Stimulated activated CD8-positive, alpha-beta memory T cell treated with anti-CD3 and anti-CD28 coated beads, Interleukin-7, amount 100 ng/mL, for 1 hour (primary cell): ENCODE data around the gene PCSK5.
"Not testable (repeated sequence)": the region's sequence is repeated elsewhere in the genome, so short reads cannot be mapped to it uniquely, and the experiment has no call there.

Experiments
- DNase-seq, 2 donors: peaks; one replicate each; pipeline ENCODE4 v3.0.0-alpha.2; 2020; ENCODE audit warnings: low read depth in 2 of 2

Gene PCSK5

GRCh38 chr9:75890472-75891276, at the start of gene PCSK5:
PCSK5 (plus strand) TSS chr9:75890673; CDS start chr9:75891182, 509 bp downstream.
- peak; percentile 53 to 63 for DNase-seq

DNA sequence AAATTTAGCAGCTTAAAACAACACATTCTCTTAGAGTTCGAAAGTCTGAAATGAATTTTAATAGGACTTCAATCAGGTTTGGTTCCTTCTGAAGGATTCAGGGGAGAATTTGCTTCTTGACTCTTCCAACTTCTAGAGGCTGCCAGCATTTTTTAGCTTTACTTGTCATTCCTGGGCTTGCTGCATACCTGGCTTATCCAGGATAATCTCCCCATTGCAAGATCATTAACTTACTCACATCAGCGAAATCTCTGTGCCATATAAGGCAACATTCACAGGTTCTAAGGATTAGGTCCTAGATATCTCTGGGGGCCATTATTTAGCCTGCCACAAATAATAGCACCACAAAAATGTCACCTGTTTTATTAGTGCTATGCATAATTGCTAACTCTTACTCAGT, 46.2 kb upstream of the PCSK5 start:
- DNase-seq: no peak

GRCh38 chr9:75845806-75846205, 44.7 kb upstream of the PCSK5 start:
- DNase-seq: no peak

DNA sequence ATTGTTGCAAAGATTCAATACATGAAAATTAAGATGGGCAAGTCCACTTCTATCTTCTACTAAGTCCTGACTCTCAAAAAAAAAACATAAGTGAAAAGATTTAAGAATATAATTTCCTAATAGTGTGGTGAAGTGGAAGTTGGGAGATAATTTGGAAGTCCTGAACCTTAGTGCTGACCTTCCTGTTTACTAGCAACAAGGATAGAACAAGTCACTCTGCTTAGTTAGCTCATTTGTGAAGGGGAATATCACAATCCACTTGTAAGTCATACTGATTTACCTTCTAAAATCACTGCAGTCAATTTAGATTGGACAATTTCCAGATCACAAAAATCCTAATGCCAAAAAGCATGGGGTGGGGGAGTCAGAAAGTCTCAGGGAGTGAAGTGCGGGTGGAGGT, 43.4 kb upstream of the PCSK5 start:
- no peak for DNase-seq

GRCh38 chr9:75850459-75851200, 39.8 kb upstream of the PCSK5 start:
- DNase-seq: no peak

GRCh38 chr9:75851917-75852316, 38.6 kb upstream of the PCSK5 start:
- no peak for DNase-seq

GRCh38 chr9:75852746-75853145, 37.7 kb upstream of the PCSK5 start:
- no peak for DNase-seq

- no peak for DNase-seq
Measured at GRCh38 chr9:75855509-75855908, 35.0 kb upstream of the PCSK5 start.

- DNase-seq: no peak
Measured at GRCh38 chr9:75858497-75859092, 31.9 kb upstream of the PCSK5 start.

DNA sequence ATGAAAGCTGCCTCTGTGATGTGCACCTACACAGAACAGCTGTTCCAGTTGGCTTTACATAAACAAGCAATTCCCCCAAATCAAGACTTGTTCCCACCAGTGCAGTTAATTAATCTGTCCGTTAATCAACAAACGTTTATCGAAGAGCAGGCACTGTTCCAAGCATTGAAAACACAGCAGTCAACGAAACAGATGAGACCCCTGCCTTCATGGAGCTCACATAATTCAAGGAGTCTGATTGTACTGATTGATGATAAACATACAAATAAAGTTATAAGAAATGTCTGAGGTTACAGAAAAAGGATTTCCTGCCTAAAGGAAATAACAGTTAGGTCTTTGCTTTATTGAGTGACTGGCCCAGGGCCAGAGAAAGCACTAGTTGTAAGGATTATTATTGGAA, 26.2 kb upstream of the PCSK5 start:
- no peak for DNase-seq

- DNase-seq: no peak
Measured at GRCh38 chr9:75866273-75866871, 24.1 kb upstream of the PCSK5 start.

- DNase-seq: not testable (repeated sequence)
Measured at GRCh38 chr9:75868526-75868925, 21.9 kb upstream of the PCSK5 start.

GRCh38 chr9:75869236-75869635, 21.2 kb upstream of the PCSK5 start:
- no peak for DNase-seq

GRCh38 chr9:75870450-75870849, 20.0 kb upstream of the PCSK5 start:
- no peak for DNase-seq

- no peak for DNase-seq
Measured at GRCh38 chr9:75871624-75872023, 18.8 kb upstream of the PCSK5 start.

- no peak for DNase-seq
Measured at GRCh38 chr9:75873712-75874111, 16.8 kb upstream of the PCSK5 start.

DNA sequence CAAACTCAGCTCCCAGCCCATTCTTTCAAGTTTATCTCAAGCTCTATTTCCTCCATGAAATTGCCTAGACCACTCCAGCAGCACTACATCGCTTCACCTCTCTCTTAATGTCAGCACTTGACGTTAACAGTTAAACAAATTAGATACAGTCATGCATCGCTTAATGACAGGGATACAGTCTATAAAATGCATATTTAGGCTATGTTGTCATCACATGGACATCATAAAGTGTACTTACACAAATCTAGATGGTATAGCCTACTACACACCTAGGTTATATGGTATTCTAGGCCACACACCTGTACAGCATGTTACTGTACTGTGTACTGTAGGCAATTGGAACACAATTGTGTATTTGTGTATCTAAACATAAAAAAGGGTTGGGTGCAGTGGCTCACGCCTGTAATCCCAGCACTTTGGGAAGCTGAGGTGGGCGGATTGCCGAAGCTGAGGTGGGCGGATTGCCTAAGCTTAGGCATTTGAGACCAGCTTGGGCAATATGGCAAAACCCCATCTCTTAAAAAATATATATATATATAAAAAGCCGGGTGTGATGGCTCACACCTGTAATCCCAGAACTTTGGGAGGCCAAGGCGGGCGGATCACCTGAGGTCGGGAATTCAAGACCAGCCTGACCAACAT, 13.4 kb upstream of the PCSK5 start:
- DNase-seq: no peak

GRCh38 chr9:75878488-75878860, 12.0 kb upstream of the PCSK5 start:
- no peak for DNase-seq

DNA sequence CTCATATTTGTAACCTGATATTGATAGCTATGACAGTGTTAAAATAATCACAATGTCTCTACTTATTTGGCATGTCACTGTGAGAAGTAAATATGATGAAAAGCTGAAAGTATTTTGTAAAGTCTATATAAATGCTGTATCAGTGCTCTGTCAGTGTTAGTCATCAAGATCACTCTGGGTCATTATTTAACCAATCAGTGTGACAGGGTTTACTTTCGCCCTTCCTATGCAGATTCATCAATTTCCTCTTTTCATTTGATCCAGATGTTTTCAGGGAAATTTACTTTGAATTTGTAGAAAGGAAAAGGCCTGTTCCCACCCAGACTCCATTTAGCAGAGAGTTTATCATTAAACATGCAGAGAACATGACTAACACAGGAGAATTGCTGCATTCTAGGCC, 9.9 kb upstream of the PCSK5 start:
- DNase-seq: no peak

GRCh38 chr9:75881761-75882160, 8.7 kb upstream of the PCSK5 start:
- no peak for DNase-seq

DNA sequence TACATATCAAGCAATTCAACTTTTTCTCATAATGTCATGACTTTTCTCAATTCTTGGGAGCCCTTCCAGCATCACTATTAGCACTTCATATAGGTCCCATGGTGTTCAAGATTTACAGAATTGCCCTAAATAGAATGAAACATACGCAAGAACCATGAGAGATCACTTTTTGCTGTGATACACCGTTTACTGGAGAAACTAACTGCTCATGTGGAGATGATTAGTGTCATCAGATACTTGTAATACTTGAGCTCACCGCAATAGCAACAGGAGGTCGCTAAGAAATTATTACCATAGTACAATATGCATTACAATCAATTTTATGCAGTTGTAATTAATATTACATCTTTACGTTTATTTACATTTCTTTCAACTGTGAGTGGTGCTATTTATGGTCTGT, 4.8 kb upstream of the PCSK5 start:
- DNase-seq: no peak

- no peak for DNase-seq
Measured at GRCh38 chr9:75889577-75889976, 896 bp upstream of the PCSK5 start.
